ENCODE data around the gene TCAP. TPM values are rescaled to one million over a fixed set of nuclear protein-coding genes. Genes with fewer than 3 reads are reported as not detected.

Gene TCAP
- total and polyA plus RNA-seq, 4 donors, result 0.82 to 1.4 (median 1.2) TPM

GRCh38 chr17:39647256-39647655, 17.9 kb upstream of the TCAP start:
- H3K9ac ChIP-seq (ENCODE audit: insufficient read depth in 1 of 2, low read length in 2 of 2), result no peak overlapping the region
- TF ChIP-seq CTCF (IDR thresholded peaks at IDR 0.05; ENCODE audit: control extremely low read depth, extremely low read depth), result no peak
- H3K4me1 ChIP-seq (ENCODE audit: control insufficient read depth in 5 of 5, insufficient read depth in 5 of 5, low read length in 5 of 5), result peaks cover 0 to 29% (median 2%) of the 10 kb centered on the region in 5 donors
- peaks cover 0 to 2% (median 1%) of the 10 kb centered on the region in 4 donors for H3K36me3 ChIP-seq (ENCODE audit: control insufficient read depth in 4 of 4, insufficient read depth in 4 of 4, low read length in 4 of 4)
- H3K9me3 ChIP-seq (ENCODE audit: control insufficient read depth in 4 of 4, insufficient read depth in 3 of 4, low read length in 3 of 4), result no peaks in the 10 kb centered on the region
- ATAC-seq (ENCODE audit: insufficient read depth, low FRiP score), result no peak
- no peak for DNase-seq
- WGBS, 2 donors, result 81 to 84% methylated on average over 5 of the region's 5 CpGs
- H3K27ac ChIP-seq (ENCODE audit: low read depth in 1 of 2, low read length in 1 of 2), result no peak overlapping the region
- no peaks in the 10 kb centered on the region for H3K27me3 ChIP-seq (ENCODE audit: control insufficient read depth in 3 of 3, insufficient read depth in 3 of 3, low read length in 2 of 3)
- H3K4me3 ChIP-seq, result no peak overlapping the region

GRCh38 chr17:39648616-39649366, 16.4 kb upstream of the TCAP start:
- Histone ChIP-seq H3K27me3 (ENCODE audit: control insufficient read depth in 3 of 3, insufficient read depth in 3 of 3, low read length in 2 of 3) (no peaks in the 10 kb centered on the region), H3K4me3 (no peak overlapping the region), H3K4me1 (ENCODE audit: control insufficient read depth in 5 of 5, insufficient read depth in 5 of 5, low read length in 5 of 5) (peaks cover 0 to 28% (median 4%) of the 10 kb centered on the region in 5 donors), H3K9me3 (ENCODE audit: control insufficient read depth in 4 of 4, insufficient read depth in 3 of 4, low read length in 3 of 4) (no peaks in the 10 kb centered on the region), H3K36me3 (ENCODE audit: control insufficient read depth in 4 of 4, insufficient read depth in 4 of 4, low read length in 4 of 4) (peaks cover 0 to 2% (median under 1%) of the 10 kb centered on the region in 4 donors), H3K9ac (ENCODE audit: insufficient read depth in 1 of 2, low read length in 2 of 2) (no peak overlapping the region), H3K27ac (ENCODE audit: low read depth in 1 of 2, low read length in 1 of 2) (no peak overlapping the region)
- TF ChIP-seq CTCF (IDR thresholded peaks at IDR 0.05; ENCODE audit: control extremely low read depth, extremely low read depth), result no peak
- ATAC-seq (ENCODE audit: insufficient read depth, low FRiP score), result no peak
- 78 to 86% methylated on average over 15 of the region's 15 CpGs for WGBS, 2 donors
- no peak for DNase-seq

- ATAC-seq (ENCODE audit: insufficient read depth, low FRiP score) (no peak), DNase-seq (no peak)
- WGBS, 2 donors, result 90% methylated on average over 11 of the region's 11 CpGs
- no peaks in the 10 kb centered on the region for H3K9me3 ChIP-seq (ENCODE audit: control insufficient read depth in 4 of 4, insufficient read depth in 3 of 4, low read length in 3 of 4)
- H3K9ac ChIP-seq (ENCODE audit: insufficient read depth in 1 of 2, low read length in 2 of 2), result no peak overlapping the region
- no peaks in the 10 kb centered on the region for H3K27me3 ChIP-seq (ENCODE audit: control insufficient read depth in 3 of 3, insufficient read depth in 3 of 3, low read length in 2 of 3)
- H3K4me3 ChIP-seq, result no peak overlapping the region
- no peak for TF ChIP-seq CTCF (IDR thresholded peaks at IDR 0.05; ENCODE audit: control extremely low read depth, extremely low read depth)
- H3K4me1 ChIP-seq (ENCODE audit: control insufficient read depth in 5 of 5, insufficient read depth in 5 of 5, low read length in 5 of 5), result peaks cover 0 to 26% (median 4%) of the 10 kb centered on the region in 5 donors
- H3K36me3 ChIP-seq (ENCODE audit: control insufficient read depth in 4 of 4, insufficient read depth in 4 of 4, low read length in 4 of 4), result peaks cover 0 to 2% (median 0%) of the 10 kb centered on the region in 4 donors
- no peak overlapping the region for H3K27ac ChIP-seq (ENCODE audit: low read depth in 1 of 2, low read length in 1 of 2)
These were observed 15.0 kb upstream of the TCAP start for GRCh38 chr17:39650121-39650579.

Data from lung (tissue), 12 donors.